OCI-LY1 (cell line): ENCODE data around the gene FXYD3.

Experiments used
- H2AFZ ChIP-seq: fragments of 200-600 bp; sonication (generic), shearing (Covaris generic); 2 replicates; pipeline ENCODE4 v1.6.0; 2014; ENCODE audit warnings: antibody characterized with exemption, mild to moderate bottlenecking, low read length
- H3F3A ChIP-seq: fragments of 200-600 bp; sonication (generic), shearing (Covaris generic); 2 replicates; pipeline ENCODE4 v1.6.0; 2014; ENCODE audit warnings: mild to moderate bottlenecking, antibody characterized with exemption, low read length, moderate library complexity; ENCODE audit not compliant: insufficient read depth
- H3K27ac ChIP-seq: fragments of 200-600 bp; sonication (generic); 2 replicates; pipeline ENCODE4 v1.5.1; 2014; ENCODE audit warnings: low read length, mixed run types, mild to moderate bottlenecking, low read depth; ENCODE audit not compliant: poor library complexity, severe bottlenecking
- H3K27me3 ChIP-seq: fragments of 200-600 bp; sonication (generic); 2 replicates; pipeline ENCODE4 v1.6.0; 2014; ENCODE audit warnings: antibody characterized with exemption, mild to moderate bottlenecking, low read length, moderate library complexity; ENCODE audit not compliant: insufficient read depth
- H3K36me3 ChIP-seq: fragments of 200-600 bp; sonication (generic); 2 replicates; pipeline ENCODE4 v1.6.1; 2014; ENCODE audit warnings: mild to moderate bottlenecking, antibody characterized with exemption, low read length, moderate library complexity, mixed read lengths; ENCODE audit not compliant: insufficient read depth
- H3K4me1 ChIP-seq: fragments of 200-600 bp; sonication (generic); 2 replicates; pipeline ENCODE4 v1.5.1; 2014; ENCODE audit warnings: mild to moderate bottlenecking, low read length, moderate library complexity; ENCODE audit not compliant: insufficient read depth, severe bottlenecking
- H3K4me2 ChIP-seq: fragments of 200-600 bp; sonication (generic), shearing (Covaris generic); 2 replicates; pipeline ENCODE4 v1.6.1; 2014; ENCODE audit warnings: low read length
- H3K4me3 ChIP-seq: fragments of 200-600 bp; sonication (generic); 2 replicates; pipeline ENCODE4 v1.5.1; 2014; ENCODE audit warnings: low read length, low read depth, mild to moderate bottlenecking, mixed read lengths; ENCODE audit not compliant: poor library complexity, severe bottlenecking
- H3K79me2 ChIP-seq: fragments of 200-600 bp; shearing (Covaris generic); 2 replicates; pipeline ENCODE4 v1.6.1; 2016; ENCODE audit warnings: mixed run types, low read length, mixed read lengths; ENCODE audit not compliant: insufficient read depth
- H3K9ac ChIP-seq: fragments of 200-600 bp; sonication (generic), shearing (Covaris generic); 2 replicates; pipeline ENCODE4 v1.6.1; 2014; ENCODE audit warnings: mild to moderate bottlenecking, low read length, mixed read lengths
- H3K9me2 ChIP-seq: fragments of 200-600 bp; sonication (generic), shearing (Covaris generic); 2 replicates; pipeline ENCODE4 v1.6.1; 2014; ENCODE audit warnings: low read depth, mild to moderate bottlenecking, low read length, mixed read lengths
- H3K9me3 ChIP-seq: fragments of 200-600 bp; shearing (Covaris generic); 2 replicates; pipeline ENCODE4 v1.6.1; 2014; ENCODE audit warnings: low read length, mixed read lengths
- H4K20me1 ChIP-seq: fragments of 200-600 bp; sonication (generic), shearing (Covaris generic); 2 replicates; pipeline ENCODE4 v1.6.0; 2016; ENCODE audit warnings: mild to moderate bottlenecking, low read length; ENCODE audit not compliant: insufficient read depth
- EZH2 ChIP-seq: fragments of 200-600 bp; sonication (generic), shearing (Covaris generic); IDR thresholded peaks from 2 replicates; pipeline ENCODE4 v1.8.0; 2017; ENCODE audit warnings: borderline replicate concordance, mixed run types, mild to moderate bottlenecking, antibody characterized with exemption, low read length, moderate library complexity, mixed read lengths
- TF ChIP-seq, protein P1 (sequence below): fragments of 200-600 bp; sonication (generic), shearing (Covaris generic); IDR thresholded peaks from 2 replicates; pipeline ENCODE4 v1.5.1; 2017; ENCODE audit warnings: mild to moderate bottlenecking, antibody characterized with exemption, low read length, moderate library complexity, mixed read lengths

The FXYD3 gene

DNA sequence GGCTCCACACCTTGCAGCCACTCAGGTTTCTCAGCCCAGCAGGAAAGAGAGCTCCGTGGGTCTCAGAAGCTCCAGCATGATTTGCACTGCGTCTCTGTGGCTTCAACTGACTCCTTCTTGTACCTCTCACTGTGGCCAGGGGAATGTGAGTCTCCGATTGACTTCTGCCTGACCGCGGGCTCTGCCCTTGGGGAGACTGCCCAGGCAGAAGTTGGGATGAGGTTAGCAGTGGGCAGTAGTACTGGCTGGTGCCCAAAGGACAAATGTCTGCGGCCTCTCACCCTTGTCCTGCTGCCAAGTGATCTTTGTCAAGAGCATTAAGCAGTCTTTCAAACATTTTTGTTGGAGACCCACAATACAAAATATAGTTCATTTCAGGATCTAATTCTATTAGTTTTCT, 34.4 kb upstream of the FXYD3 start:
- Histone ChIP-seq H3K9ac (no peak overlapping the region), H3K27me3 (no peaks in the 10 kb centered on the region), H3K9me3 (no peaks in the 10 kb centered on the region), H2AFZ (no peak overlapping the region), H3K4me2 (no peak overlapping the region), H3K9me2 (no peaks in the 10 kb centered on the region), H4K20me1 (no peaks in the 10 kb centered on the region), H3K4me3 (no peak overlapping the region), H3K79me2 (no peaks in the 10 kb centered on the region), H3K4me1 (peaks cover 14% of the 10 kb centered on the region), H3K27ac (no peak overlapping the region), H3F3A (no peaks in the 10 kb centered on the region), H3K36me3 (no peaks in the 10 kb centered on the region)
- TF ChIP-seq EZH2 = no peak
- TF ChIP-seq, protein P1, sequence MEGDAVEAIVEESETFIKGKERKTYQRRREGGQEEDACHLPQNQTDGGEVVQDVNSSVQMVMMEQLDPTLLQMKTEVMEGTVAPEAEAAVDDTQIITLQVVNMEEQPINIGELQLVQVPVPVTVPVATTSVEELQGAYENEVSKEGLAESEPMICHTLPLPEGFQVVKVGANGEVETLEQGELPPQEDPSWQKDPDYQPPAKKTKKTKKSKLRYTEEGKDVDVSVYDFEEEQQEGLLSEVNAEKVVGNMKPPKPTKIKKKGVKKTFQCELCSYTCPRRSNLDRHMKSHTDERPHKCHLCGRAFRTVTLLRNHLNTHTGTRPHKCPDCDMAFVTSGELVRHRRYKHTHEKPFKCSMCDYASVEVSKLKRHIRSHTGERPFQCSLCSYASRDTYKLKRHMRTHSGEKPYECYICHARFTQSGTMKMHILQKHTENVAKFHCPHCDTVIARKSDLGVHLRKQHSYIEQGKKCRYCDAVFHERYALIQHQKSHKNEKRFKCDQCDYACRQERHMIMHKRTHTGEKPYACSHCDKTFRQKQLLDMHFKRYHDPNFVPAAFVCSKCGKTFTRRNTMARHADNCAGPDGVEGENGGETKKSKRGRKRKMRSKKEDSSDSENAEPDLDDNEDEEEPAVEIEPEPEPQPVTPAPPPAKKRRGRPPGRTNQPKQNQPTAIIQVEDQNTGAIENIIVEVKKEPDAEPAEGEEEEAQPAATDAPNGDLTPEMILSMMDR = no peak

DNA sequence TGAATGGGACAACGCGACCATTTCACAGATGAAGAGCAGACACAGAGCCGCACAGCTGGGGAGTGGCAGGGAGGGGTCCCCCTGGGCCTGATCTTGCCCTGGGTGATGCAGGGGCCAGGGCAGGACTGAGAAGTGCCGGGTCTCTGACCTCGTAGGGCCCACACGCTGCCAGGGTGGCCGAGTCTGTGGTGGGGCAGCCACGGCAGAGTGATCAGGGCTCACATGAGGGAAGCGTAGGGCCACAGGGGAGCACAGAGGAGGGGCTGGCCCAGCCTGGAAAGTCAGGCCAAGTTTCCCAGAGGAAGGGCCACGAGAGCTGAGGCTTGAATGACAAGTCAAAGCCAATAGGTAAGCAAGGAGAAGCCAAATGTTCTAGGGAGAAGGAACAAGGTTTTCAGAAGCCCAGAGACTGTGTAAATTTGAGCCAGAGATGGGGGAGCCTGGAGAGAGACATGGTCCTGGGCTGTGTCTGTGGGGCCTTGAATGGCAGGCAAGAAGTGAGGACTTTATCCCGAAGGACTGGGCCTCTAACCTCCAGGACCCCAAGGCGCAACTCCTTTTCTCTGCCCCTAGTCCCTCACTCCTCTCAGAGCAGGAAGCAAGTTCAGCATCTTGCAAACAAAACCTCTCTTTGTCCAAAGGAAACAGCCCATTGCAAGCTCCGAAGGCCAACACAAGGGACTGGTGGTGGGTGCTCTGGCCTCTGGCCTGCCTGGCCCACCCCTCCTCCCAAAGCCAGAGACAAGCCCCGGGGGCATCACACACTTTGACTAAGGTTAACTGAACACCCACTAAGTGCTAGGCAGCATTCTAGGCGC, 31.7 kb upstream of the FXYD3 start:
- Histone ChIP-seq H3K27ac (no peak overlapping the region), H3K4me2 (no peak overlapping the region), H3K79me2 (no peaks in the 10 kb centered on the region), H3K9me3 (no peaks in the 10 kb centered on the region), H3F3A (no peaks in the 10 kb centered on the region), H3K27me3 (no peaks in the 10 kb centered on the region), H4K20me1 (no peaks in the 10 kb centered on the region), H3K4me1 (peaks cover 21% of the 10 kb centered on the region), H3K4me3 (no peak overlapping the region), H2AFZ (no peak overlapping the region), H3K9ac (no peak overlapping the region), H3K9me2 (no peaks in the 10 kb centered on the region), H3K36me3 (no peaks in the 10 kb centered on the region)
- no peak for TF ChIP-seq EZH2
- TF ChIP-seq, protein P1 = no peak

DNA sequence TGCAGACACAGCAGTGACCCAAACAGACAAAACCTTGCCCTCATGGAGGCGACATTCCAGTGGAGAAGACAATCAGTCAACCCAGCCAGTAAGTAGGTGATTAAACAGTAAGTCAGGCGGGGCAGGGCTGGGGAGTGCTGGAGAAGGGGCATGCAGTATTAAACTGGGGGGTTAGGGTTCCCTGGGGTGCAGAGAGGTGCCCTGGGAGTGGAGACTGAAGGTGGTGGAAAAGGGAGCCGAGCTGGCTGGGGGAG, 31.2 kb upstream of the FXYD3 start:
- Histone ChIP-seq H3K27me3 (no peaks in the 10 kb centered on the region), H3K4me1 (peaks cover 21% of the 10 kb centered on the region), H3K9ac (no peak overlapping the region), H3K9me3 (no peaks in the 10 kb centered on the region), H3K4me3 (no peak overlapping the region), H3K4me2 (no peak overlapping the region), H3K36me3 (no peaks in the 10 kb centered on the region), H3K79me2 (no peaks in the 10 kb centered on the region), H3K27ac (no peak overlapping the region), H4K20me1 (no peaks in the 10 kb centered on the region), H3K9me2 (no peaks in the 10 kb centered on the region), H2AFZ (no peak overlapping the region), H3F3A (no peaks in the 10 kb centered on the region)
- TF ChIP-seq EZH2 = no peak
- TF ChIP-seq, protein P1 = no peak
